Measurements from ENCODE around the gene TCP11L2. TPM values are rescaled to one million over a fixed set of nuclear protein-coding genes. Genes with fewer than 3 reads are reported as not detected.

Gene TCP11L2
- total RNA-seq, 1 experiment from 2014 or later, result 10.2 TPM

DNA sequence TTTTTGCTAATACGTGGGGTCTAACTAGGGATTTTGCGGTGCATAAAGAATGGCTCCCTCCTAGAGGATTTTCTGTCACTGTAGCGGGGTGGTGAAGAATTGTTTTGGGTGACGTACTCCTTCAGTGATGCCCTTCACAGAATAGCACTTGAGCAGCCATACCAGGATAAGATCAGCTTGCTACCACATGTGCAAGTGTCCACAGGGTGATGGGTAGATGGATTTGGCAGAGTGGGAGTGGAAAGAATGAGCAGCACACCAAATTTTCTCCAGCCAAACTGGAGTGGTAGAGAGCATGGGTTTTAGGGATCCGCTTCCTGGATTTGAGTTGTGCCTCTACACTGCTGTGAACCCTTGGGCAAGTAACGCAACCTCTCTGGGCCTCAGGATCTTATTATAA lies 2.3 kb downstream of the TCP11L2 start:
- intact Hi-C loops (cut with micrococcal nuclease), result loop anchor here (5.0 kb wide), 1 partner anchor 43 kb away; no protein-coding TSS in a partner anchor
- peaks cover 33% of the 10 kb centered on the region for H3K4me1 Mint-ChIP-seq (ENCODE audit: insufficient read depth, unreplicated experiment)
- CTCF ChIA-PET, result interaction anchor here (0.6 to 2.0 kb wide), 6 partner anchors 10 to 77 kb away, joined by 3 to 6 read pairs (median 4); no protein-coding TSS in a partner anchor

DNA sequence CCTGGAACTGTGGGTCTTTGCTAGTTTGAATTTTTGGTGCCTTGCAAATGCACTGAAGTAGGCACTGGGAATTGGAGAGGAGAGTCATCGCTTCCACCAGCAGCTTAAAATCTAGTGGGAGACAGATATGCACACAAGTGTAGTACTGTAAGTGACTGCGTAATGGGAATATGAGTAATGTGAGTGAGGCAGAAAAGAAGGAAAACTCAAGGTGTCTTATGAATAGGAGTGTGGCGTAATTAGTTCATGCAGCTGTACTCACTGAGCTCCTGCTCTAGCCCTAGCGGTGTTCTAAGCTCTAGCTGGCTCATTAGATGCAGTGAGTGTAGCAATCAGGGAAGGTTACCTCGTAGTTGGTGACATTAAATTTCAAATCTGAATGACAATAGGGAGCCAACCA lies 2.8 kb downstream of the TCP11L2 start:
- intact Hi-C loops (cut with micrococcal nuclease), result no loop called here
- no peak overlapping the region for H3K27ac Mint-ChIP-seq (ENCODE audit: low read depth, unreplicated experiment)
- BruUV-seq (replicated peaks), result no TSS peak
- no peak overlapping the region for H3K4me3 Mint-ChIP-seq (ENCODE audit: unreplicated experiment)
- peaks cover 5% of the 10 kb centered on the region for H3K36me3 Mint-ChIP-seq (ENCODE audit: insufficient read depth, unreplicated experiment)
- H3K4me1 Mint-ChIP-seq (ENCODE audit: insufficient read depth, unreplicated experiment), result peaks cover 38% of the 10 kb centered on the region
- TF ChIP-seq, protein P1, sequence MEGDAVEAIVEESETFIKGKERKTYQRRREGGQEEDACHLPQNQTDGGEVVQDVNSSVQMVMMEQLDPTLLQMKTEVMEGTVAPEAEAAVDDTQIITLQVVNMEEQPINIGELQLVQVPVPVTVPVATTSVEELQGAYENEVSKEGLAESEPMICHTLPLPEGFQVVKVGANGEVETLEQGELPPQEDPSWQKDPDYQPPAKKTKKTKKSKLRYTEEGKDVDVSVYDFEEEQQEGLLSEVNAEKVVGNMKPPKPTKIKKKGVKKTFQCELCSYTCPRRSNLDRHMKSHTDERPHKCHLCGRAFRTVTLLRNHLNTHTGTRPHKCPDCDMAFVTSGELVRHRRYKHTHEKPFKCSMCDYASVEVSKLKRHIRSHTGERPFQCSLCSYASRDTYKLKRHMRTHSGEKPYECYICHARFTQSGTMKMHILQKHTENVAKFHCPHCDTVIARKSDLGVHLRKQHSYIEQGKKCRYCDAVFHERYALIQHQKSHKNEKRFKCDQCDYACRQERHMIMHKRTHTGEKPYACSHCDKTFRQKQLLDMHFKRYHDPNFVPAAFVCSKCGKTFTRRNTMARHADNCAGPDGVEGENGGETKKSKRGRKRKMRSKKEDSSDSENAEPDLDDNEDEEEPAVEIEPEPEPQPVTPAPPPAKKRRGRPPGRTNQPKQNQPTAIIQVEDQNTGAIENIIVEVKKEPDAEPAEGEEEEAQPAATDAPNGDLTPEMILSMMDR (IDR thresholded peaks at IDR 0.05; ENCODE audit: unreplicated experiment), result no peak
- H3K9me3 Mint-ChIP-seq (ENCODE audit: unreplicated experiment), result no peaks in the 10 kb centered on the region
- POLR2A ChIA-PET, result interaction anchor here (0.9 to 7.1 kb wide), 5 partner anchors 10 to 77 kb away, joined by 3 to 62 read pairs (median 3); no protein-coding TSS in a partner anchor
- peak; percentile 43 for DNase-seq (ENCODE audit: unreplicated experiment)
- H3K27me3 Mint-ChIP-seq (ENCODE audit: insufficient read depth, unreplicated experiment), result no peaks in the 10 kb centered on the region
- CTCF ChIA-PET, result interaction anchor here (0.6 to 2.0 kb wide), 6 partner anchors 21 to 157 kb away, joined by 3 to 4 read pairs (median 4); no protein-coding TSS in a partner anchor

More for the DNA sequence above, 2.3 kb downstream of the TCP11L2 start:
- POLR2A ChIA-PET, result interaction anchor here (0.9 to 7.1 kb wide), 6 partner anchors 9 to 77 kb away, joined by 3 to 62 read pairs (median 4); no protein-coding TSS in a partner anchor
- Mint-ChIP-seq H3K27me3 (ENCODE audit: insufficient read depth, unreplicated experiment) (no peaks in the 10 kb centered on the region), H3K27ac (ENCODE audit: low read depth, unreplicated experiment) (no peak overlapping the region), H3K4me3 (ENCODE audit: unreplicated experiment) (no peak overlapping the region), H3K9me3 (ENCODE audit: unreplicated experiment) (no peaks in the 10 kb centered on the region), H3K36me3 (ENCODE audit: insufficient read depth, unreplicated experiment) (no peaks in the 10 kb centered on the region)
- TF ChIP-seq, protein P1 (IDR thresholded peaks at IDR 0.05; ENCODE audit: unreplicated experiment), result no peak
- BruUV-seq (replicated peaks), result no TSS peak
- DNase-seq (ENCODE audit: unreplicated experiment), result no peak

DNA sequence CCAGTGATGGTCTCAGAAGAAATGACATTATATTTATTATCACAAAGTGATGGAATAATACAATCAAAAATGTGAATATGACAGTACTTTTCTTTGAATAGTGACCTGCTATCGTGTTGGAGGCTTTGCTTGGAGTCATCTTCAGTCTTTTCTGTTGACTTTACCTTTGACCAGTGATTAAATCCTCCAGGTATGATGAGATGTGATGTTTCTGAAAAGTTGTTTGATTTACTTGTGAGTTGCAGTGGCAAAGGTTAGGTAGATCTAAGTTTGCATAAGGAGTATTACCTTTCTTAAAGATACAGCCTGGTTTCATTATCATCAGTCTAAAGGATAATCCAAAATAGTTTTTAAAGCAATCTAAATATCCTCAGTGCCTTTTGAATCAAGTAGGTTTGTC lies 4.6 kb downstream of the TCP11L2 start:
- Mint-ChIP-seq H3K4me1 (ENCODE audit: insufficient read depth, unreplicated experiment) (peaks cover 28% of the 10 kb centered on the region), H3K9me3 (ENCODE audit: unreplicated experiment) (no peaks in the 10 kb centered on the region), H3K27ac (ENCODE audit: low read depth, unreplicated experiment) (no peak overlapping the region), H3K27me3 (ENCODE audit: insufficient read depth, unreplicated experiment) (no peaks in the 10 kb centered on the region), H3K36me3 (ENCODE audit: insufficient read depth, unreplicated experiment) (peaks cover 9% of the 10 kb centered on the region), H3K4me3 (ENCODE audit: unreplicated experiment) (no peak overlapping the region)
- no peak for DNase-seq (ENCODE audit: unreplicated experiment)
- ChIA-PET CTCF (interaction anchor here (0.7 kb wide), 2 partner anchors 183 to 995 kb away, joined by 3 read pairs; no protein-coding TSS in a partner anchor), POLR2A (interaction anchor here (0.8 to 7.1 kb wide), 3 partner anchors 9 to 61 kb away, joined by 3 to 62 read pairs (median 3); no protein-coding TSS in a partner anchor)
- intact Hi-C loops (cut with micrococcal nuclease), result no loop called here
- BruUV-seq (replicated peaks), result no TSS peak
- TF ChIP-seq, protein P1 (IDR thresholded peaks at IDR 0.05; ENCODE audit: unreplicated experiment), result no peak

DNA sequence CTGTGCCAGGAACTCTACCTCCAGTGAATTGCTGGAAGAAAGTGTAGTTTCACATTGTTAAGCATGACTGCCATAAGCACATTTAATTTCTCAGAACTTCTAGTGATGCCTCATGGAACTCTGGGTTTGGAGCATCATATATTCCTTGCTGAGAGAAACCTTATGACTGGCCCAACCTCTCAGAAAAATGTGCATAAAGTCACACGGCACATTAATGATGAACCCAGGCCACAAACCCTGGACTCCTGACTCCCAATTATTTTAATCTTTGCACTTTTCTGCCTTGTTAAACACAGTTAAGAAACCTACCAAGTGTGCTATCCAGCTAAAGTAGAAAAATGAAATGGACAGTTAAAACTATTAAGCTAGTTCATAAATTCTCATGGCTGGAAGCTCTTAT lies 5.6 kb downstream of the TCP11L2 start:
- CTCF ChIA-PET, result interaction anchor here (0.9 to 1.0 kb wide), 2 partner anchors 9 to 49 kb away, joined by 3 read pairs; partner anchors contain the start of gene POLR3B
- TF ChIP-seq, protein P1 (IDR thresholded peaks at IDR 0.05; ENCODE audit: unreplicated experiment), result no peak
- Mint-ChIP-seq H3K27ac (ENCODE audit: low read depth, unreplicated experiment) (no peak overlapping the region), H3K9me3 (ENCODE audit: unreplicated experiment) (no peaks in the 10 kb centered on the region), H3K4me1 (ENCODE audit: insufficient read depth, unreplicated experiment) (peaks cover 28% of the 10 kb centered on the region), H3K4me3 (ENCODE audit: unreplicated experiment) (no peak overlapping the region), H3K27me3 (ENCODE audit: insufficient read depth, unreplicated experiment) (no peaks in the 10 kb centered on the region), H3K36me3 (ENCODE audit: insufficient read depth, unreplicated experiment) (peaks cover 12% of the 10 kb centered on the region)
- intact Hi-C loops (cut with micrococcal nuclease), result no loop called here
- no TSS peak for BruUV-seq (replicated peaks)
- no peak for DNase-seq (ENCODE audit: unreplicated experiment)
- POLR2A ChIA-PET, result interaction anchor here (0.6 to 1.4 kb wide), 2 partner anchors 23 to 50 kb away, joined by 3 to 4 read pairs; partner anchors contain the start of gene POLR3B

Data from MCF 10A (cell line).